H1 (cell line): Measurements from ENCODE around the gene DDX1. TPM values are rescaled to one million over a fixed set of nuclear protein-coding genes. Genes with fewer than 3 reads are reported as not detected.

Experiments
- BRCA1 ChIP-seq: IDR thresholded peaks from 2 replicates; pipeline ENCODE4 v1.6.1; 2012; ENCODE audit warnings: low read depth, low read length, improper control_type of control experiment
- CBX5 ChIP-seq: fragments of 300-800, 300-1000 bp; sonication (generic); IDR thresholded peaks from 2 replicates; pipeline ENCODE4 v1.7.1; 2016; ENCODE audit warnings: antibody characterized with exemption, low read length, low read depth
- KDM5A ChIP-seq: fragments of 200-600 bp; IDR thresholded peaks from 2 replicates; pipeline ENCODE4 v1.7.1; 2012; ENCODE audit warnings: mild to moderate bottlenecking, low read length, inconsistent platforms, mixed read lengths
- MAFK ChIP-seq: IDR thresholded peaks from 2 replicates; pipeline ENCODE4 v1.6.1; 2012; ENCODE audit warnings: low read depth, mild to moderate bottlenecking, improper control_type of control experiment, low read length
- POLR2A ChIP-seq, 2 experiments: IDR thresholded peaks; 1 replicate in 1 of 2; 2 replicates in 1 of 2; pipeline ENCODE4 v1.6.1; 2011; ENCODE audit warnings: low read depth in 2 of 2, low read length in 2 of 2, mild to moderate bottlenecking in 2 of 2; ENCODE audit errors: control extremely low read depth in 1 of 2
- POLR2AphosphoS5 ChIP-seq: IDR thresholded peaks from 2 replicates; pipeline ENCODE4 v1.6.1; 2011; ENCODE audit warnings: low read depth, low read length
- RFX5 ChIP-seq: IDR thresholded peaks from 2 replicates; pipeline ENCODE4 v1.6.1; 2011; ENCODE audit warnings: low read depth, low read length, improper control_type of control experiment, borderline replicate concordance
- SP4 ChIP-seq: IDR thresholded peaks from 2 replicates; pipeline ENCODE4 v1.6.1; 2012; ENCODE audit warnings: low read length, inconsistent platforms
- SRF ChIP-seq: IDR thresholded peaks from 2 replicates; pipeline ENCODE4 v1.6.1; 2011; ENCODE audit warnings: mild to moderate bottlenecking, low read depth, low read length, moderate library complexity
- TCF12 ChIP-seq: IDR thresholded peaks from 2 replicates; pipeline ENCODE4 v1.6.1; 2011; ENCODE audit warnings: low read depth, mild to moderate bottlenecking, low read length
- YY1 ChIP-seq: IDR thresholded peaks from 2 replicates; pipeline ENCODE4 v1.6.1; 2011; ENCODE audit warnings: low read depth, mild to moderate bottlenecking, low read length
- polyA plus RNA-seq, 7 experiments: library from polyadenylated mRNA; depleted of rRNA in 3 of 7; stranded (reverse) in 5 of 7; unstranded in 2 of 7; fragments of >200 nt in 5 of 7; fragments of 200-250 nt in 2 of 7; gene quantifications; 1 replicate in 5 of 7; 2 replicates in 1 of 7; 4 replicates in 1 of 7; pipeline versions ENCODE4 v1.2.1 to v1.2.3, GENCODE V29; 2011 to 2013; ENCODE audit warnings: missing spikeins in 2 of 7, mixed read lengths in 2 of 7
- total RNA-seq: library from RNA; stranded (reverse); fragmentation: NEBNext Ultra II Directional; extraction: Animal tissue kit (Norgen Biotek cat#: 25700); gene quantifications from 2 replicates; pipeline ENCODE4 v1.2.1, GENCODE V29; 2021
- TF ChIP-seq, protein P1 (sequence below): fragments of 300-600 bp; sonication (generic); IDR thresholded peaks from 2 replicates; pipeline ENCODE4 v1.7.1; 2012; ENCODE audit warnings: low read length, moderate library complexity, mild to moderate bottlenecking, inconsistent platforms; ENCODE audit not compliant: insufficient replicate concordance
- TF ChIP-seq, protein P2 (sequence below): IDR thresholded peaks from 2 replicates; pipeline ENCODE4 v1.6.1; 2012; ENCODE audit warnings: inconsistent platforms

The DDX1 gene
- total and polyA plus RNA-seq, 2 of the 8 experiments (the other 6 are each of a cell fraction or from before 2014, with no cell fraction given), result 51.1 to 161 TPM

DNA sequence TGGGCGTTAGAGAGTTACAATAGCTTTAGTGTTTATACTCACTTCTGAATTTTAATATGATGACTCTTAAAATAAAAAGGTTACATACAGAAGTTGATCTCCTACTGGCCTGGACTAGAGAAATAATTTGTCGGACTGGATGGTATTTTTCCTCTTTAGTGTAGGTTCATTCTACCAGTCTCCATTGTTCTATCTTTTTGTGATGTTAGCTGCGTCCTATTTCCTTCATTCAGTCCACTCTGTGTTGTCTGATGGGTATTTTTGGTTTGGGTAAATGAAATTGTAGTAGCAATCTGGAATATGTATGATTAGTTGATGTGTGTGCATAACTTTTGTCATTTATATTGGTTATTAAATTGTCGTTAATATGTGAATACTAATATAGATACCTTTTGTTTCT lies 5.3 kb downstream of the DDX1 start (continued):
- TF ChIP-seq, protein P1, sequence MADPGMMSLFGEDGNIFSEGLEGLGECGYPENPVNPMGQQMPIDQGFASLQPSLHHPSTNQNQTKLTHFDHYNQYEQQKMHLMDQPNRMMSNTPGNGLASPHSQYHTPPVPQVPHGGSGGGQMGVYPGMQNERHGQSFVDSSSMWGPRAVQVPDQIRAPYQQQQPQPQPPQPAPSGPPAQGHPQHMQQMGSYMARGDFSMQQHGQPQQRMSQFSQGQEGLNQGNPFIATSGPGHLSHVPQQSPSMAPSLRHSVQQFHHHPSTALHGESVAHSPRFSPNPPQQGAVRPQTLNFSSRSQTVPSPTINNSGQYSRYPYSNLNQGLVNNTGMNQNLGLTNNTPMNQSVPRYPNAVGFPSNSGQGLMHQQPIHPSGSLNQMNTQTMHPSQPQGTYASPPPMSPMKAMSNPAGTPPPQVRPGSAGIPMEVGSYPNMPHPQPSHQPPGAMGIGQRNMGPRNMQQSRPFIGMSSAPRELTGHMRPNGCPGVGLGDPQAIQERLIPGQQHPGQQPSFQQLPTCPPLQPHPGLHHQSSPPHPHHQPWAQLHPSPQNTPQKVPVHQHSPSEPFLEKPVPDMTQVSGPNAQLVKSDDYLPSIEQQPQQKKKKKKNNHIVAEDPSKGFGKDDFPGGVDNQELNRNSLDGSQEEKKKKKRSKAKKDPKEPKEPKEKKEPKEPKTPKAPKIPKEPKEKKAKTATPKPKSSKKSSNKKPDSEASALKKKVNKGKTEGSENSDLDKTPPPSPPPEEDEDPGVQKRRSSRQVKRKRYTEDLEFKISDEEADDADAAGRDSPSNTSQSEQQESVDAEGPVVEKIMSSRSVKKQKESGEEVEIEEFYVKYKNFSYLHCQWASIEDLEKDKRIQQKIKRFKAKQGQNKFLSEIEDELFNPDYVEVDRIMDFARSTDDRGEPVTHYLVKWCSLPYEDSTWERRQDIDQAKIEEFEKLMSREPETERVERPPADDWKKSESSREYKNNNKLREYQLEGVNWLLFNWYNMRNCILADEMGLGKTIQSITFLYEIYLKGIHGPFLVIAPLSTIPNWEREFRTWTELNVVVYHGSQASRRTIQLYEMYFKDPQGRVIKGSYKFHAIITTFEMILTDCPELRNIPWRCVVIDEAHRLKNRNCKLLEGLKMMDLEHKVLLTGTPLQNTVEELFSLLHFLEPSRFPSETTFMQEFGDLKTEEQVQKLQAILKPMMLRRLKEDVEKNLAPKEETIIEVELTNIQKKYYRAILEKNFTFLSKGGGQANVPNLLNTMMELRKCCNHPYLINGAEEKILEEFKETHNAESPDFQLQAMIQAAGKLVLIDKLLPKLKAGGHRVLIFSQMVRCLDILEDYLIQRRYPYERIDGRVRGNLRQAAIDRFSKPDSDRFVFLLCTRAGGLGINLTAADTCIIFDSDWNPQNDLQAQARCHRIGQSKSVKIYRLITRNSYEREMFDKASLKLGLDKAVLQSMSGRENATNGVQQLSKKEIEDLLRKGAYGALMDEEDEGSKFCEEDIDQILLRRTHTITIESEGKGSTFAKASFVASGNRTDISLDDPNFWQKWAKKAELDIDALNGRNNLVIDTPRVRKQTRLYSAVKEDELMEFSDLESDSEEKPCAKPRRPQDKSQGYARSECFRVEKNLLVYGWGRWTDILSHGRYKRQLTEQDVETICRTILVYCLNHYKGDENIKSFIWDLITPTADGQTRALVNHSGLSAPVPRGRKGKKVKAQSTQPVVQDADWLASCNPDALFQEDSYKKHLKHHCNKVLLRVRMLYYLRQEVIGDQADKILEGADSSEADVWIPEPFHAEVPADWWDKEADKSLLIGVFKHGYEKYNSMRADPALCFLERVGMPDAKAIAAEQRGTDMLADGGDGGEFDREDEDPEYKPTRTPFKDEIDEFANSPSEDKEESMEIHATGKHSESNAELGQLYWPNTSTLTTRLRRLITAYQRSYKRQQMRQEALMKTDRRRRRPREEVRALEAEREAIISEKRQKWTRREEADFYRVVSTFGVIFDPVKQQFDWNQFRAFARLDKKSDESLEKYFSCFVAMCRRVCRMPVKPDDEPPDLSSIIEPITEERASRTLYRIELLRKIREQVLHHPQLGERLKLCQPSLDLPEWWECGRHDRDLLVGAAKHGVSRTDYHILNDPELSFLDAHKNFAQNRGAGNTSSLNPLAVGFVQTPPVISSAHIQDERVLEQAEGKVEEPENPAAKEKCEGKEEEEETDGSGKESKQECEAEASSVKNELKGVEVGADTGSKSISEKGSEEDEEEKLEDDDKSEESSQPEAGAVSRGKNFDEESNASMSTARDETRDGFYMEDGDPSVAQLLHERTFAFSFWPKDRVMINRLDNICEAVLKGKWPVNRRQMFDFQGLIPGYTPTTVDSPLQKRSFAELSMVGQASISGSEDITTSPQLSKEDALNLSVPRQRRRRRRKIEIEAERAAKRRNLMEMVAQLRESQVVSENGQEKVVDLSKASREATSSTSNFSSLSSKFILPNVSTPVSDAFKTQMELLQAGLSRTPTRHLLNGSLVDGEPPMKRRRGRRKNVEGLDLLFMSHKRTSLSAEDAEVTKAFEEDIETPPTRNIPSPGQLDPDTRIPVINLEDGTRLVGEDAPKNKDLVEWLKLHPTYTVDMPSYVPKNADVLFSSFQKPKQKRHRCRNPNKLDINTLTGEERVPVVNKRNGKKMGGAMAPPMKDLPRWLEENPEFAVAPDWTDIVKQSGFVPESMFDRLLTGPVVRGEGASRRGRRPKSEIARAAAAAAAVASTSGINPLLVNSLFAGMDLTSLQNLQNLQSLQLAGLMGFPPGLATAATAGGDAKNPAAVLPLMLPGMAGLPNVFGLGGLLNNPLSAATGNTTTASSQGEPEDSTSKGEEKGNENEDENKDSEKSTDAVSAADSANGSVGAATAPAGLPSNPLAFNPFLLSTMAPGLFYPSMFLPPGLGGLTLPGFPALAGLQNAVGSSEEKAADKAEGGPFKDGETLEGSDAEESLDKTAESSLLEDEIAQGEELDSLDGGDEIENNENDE, result no peak
- no peak for TF ChIP-seq YY1
- no peak for TF ChIP-seq SP4
- TF ChIP-seq POLR2AphosphoS5, result no peak
- no peak for TF ChIP-seq POLR2A (IDR thresholded peaks at IDR 0.05; ENCODE audit: control extremely low read depth in 1 of 2, low read depth in 2 of 2, low read length in 2 of 2)
- TF ChIP-seq CBX5, result no peak
- no peak for TF ChIP-seq MAFK
- TF ChIP-seq RFX5, result no peak
- no peak for TF ChIP-seq BRCA1
- no peak for TF ChIP-seq SRF
- TF ChIP-seq, protein P2, sequence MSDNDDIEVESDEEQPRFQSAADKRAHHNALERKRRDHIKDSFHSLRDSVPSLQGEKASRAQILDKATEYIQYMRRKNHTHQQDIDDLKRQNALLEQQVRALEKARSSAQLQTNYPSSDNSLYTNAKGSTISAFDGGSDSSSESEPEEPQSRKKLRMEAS, result no peak
- no peak for TF ChIP-seq TCF12
- no peak for TF ChIP-seq KDM5A
